GM03348 (cell line): Measurements from ENCODE around the gene ASIC5.
"Not testable (repeated sequence)": the region's sequence is repeated elsewhere in the genome, so short reads cannot be mapped to it uniquely, and the experiment has no call there.

Experiments
- DNase-seq: peaks from one replicate; pipeline ENCODE4 v3.0.0; 2012; ENCODE audit warnings: low spot score

Gene ASIC5

GRCh38 chr4:155799794-155800123, 66.3 kb downstream of the ASIC5 start:
- no peak for DNase-seq

- peak; percentile 31 for DNase-seq
Observed at GRCh38 chr4:155799116-155799793, 66.8 kb downstream of the ASIC5 start.

GRCh38 chr4:155797581-155797980, 68.5 kb downstream of the ASIC5 start:
- DNase-seq = not testable (repeated sequence)

GRCh38 chr4:155795991-155796390, 70.1 kb downstream of the ASIC5 start:
- DNase-seq = peak; percentile 21

GRCh38 chr4:155794589-155795236, 71.4 kb downstream of the ASIC5 start:
- DNase-seq = no peak

- no peak for DNase-seq
Observed at GRCh38 chr4:155789982-155790381, 76.1 kb downstream of the ASIC5 start.

- DNase-seq = no peak
Observed at GRCh38 chr4:155789391-155789790, 76.7 kb downstream of the ASIC5 start.

GRCh38 chr4:155787113-155787710, 78.9 kb downstream of the ASIC5 start:
- DNase-seq = peak; percentile 67

GRCh38 chr4:155785828-155786227, 80.2 kb downstream of the ASIC5 start:
- no peak for DNase-seq

GRCh38 chr4:155784637-155785036, 81.4 kb downstream of the ASIC5 start:
- no peak for DNase-seq

- no peak for DNase-seq
Observed at GRCh38 chr4:155781249-155781831, 84.7 kb downstream of the ASIC5 start.

- peak; percentile 11 for DNase-seq
Observed at GRCh38 chr4:155780775-155781174, 85.3 kb downstream of the ASIC5 start.
